HG03558 (cell line): ENCODE measurements around the gene CD3E.

Experiments
- ATAC-seq: cut with Tn5 transposase; IDR thresholded peaks from one replicate; pipeline ENCODE4 v1.9.1; 2021; ENCODE audit warnings: moderate number of reproducible peaks; ENCODE audit not compliant: unreplicated experiment; ENCODE audit errors: extremely low read depth

CD3E gene

DNA sequence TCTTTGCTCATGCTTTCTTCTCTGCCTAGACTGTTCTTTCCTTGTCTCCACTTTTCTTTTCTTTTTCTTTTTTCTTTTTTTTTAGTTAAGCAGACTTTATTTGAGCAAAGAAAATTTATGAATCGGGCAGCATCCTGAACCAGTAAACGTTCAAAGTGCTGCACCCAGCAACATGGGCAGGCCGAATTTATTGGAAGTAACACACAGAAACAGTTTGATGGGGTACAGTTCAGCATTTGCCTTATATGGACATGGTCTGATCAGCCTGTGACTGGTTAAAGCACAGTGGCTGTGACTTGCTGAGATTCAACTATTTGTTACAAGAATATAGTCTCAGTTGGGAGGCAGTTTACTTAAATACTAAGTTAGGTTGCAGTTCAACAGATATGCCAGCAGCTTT, 16.0 kb downstream of the CD3E start:
- no peak for ATAC-seq

DNA sequence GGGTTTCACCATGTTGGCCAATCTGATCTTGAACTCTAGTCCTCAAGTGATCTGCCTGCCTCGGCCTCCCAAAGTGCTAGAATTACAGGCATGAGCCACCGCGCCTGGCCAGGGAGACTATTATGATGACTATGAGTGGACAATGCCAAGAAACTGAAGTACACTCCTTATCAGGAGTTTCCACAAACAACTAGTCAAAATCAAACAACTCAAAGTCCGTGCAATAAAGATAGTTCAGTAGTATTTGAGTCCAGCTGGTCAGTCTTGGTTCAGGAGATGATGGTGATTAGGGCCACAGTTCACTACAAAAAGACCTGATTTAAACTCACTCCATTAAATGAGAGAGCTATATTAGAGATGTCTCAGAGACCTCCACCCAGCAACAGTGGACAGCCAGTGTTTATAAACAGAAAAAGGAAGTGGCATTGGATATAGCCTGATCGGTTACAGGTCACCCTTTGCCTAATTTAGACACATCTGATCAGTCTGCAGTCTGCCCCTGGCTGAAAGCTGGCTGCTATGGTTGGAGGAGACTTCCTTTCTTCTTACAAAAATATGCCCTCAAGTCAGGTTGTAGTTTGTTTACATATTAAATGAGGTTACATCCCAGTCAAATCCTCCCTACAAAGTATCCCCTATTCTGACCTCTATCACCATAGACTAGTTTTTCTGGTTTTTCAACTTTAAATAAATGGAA, 17.0 kb downstream of the CD3E start:
- no peak for ATAC-seq

DNA sequence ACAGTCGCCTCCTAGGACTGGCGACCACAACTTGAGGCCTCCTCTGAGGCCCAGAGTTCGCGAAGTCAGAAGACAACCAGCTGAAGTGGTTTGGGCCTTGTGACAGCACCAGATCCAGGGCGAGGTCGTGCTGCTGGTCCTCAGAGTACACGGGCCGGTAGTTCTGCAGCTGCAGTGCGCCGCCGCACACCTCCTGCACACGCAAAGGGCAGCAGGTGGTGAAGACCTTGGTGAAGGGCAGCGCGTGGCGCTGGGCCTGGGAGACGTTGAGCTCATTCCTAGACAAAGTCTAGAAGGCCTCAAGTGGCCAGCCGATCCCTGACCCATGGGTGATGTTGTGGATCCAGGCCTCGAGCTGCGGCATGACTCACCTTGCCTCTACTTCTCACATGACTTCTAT, 18.2 kb downstream of the CD3E start:
- ATAC-seq = no peak

DNA sequence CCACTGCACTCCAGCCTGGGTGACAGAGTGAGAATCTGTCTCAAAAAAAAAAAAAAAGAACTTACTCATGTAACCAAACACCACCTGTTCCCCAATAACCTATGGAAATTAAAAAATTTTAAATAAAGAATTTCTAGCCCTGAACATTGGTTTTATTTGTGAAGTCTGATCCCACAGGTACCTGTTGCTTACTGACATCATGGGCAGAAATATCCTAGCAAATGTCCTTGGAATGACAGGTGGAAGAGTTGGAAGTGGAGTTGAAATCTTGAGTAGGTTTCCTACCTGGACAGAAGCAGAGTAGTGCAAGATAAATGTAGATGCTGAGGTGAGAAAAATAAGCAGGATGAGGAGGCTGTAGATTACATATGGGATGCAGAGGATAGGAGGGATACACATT, 20.8 kb downstream of the CD3E start:
- ATAC-seq = no peak

DNA sequence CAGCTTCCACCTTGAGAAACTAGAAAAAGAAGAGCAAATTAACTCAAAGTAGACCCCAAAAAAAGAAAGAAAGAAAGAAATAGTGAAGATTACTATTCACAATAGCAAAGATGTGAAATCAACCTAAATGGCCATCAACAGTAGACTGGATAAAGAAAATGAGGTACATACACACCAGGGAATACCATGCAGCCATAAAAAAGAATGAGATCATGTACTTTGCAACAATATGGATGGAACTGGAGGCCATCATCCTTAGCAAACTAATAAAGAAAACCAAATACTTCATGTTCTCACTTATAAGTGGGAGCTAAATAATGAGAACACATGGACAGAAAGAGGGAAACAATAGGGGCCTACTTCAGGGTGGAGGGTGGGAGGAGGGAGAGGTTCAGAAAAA, 24.2 kb downstream of the CD3E start:
- no peak for ATAC-seq

DNA sequence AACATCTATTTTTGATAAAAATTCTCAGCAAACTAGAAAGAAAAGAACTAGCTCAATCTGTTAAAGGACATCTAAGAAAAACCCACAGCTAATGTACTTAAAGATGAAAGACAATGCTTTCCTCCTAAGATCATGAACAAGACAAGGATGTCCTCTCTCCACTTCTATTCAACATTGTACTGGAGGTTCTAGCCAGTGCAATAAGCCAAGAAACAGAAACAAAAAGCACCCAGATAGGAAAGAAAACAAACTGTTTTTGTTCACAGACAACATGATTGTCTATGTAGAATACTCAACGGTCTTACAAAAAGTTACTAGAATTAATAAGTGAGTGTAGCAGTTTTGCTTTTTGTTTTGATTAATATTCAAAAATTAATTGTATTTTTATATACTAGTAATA, 30.2 kb downstream of the CD3E start:
- no peak for ATAC-seq

DNA sequence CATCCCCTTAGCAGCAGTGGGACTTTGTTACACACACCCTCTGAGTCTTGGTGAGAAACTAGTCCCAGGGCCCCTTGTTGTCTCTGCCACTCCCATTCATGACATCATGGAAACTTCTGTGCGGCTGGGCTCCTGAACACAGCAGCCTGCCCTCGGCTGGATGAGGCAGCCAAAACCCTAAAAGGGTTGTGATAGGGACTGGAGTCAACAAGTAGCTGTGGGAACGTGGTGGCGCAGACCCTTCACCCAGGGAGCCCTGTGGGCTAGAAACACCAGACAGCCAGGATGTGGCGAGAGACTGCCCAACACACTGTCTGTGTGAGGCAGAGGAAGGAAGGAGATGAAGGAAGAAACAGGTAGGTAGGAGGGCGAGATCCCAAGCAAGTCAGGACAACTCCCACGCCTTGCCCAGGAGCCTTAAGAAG, 34.1 kb downstream of the CD3E start:
- no peak for ATAC-seq

DNA sequence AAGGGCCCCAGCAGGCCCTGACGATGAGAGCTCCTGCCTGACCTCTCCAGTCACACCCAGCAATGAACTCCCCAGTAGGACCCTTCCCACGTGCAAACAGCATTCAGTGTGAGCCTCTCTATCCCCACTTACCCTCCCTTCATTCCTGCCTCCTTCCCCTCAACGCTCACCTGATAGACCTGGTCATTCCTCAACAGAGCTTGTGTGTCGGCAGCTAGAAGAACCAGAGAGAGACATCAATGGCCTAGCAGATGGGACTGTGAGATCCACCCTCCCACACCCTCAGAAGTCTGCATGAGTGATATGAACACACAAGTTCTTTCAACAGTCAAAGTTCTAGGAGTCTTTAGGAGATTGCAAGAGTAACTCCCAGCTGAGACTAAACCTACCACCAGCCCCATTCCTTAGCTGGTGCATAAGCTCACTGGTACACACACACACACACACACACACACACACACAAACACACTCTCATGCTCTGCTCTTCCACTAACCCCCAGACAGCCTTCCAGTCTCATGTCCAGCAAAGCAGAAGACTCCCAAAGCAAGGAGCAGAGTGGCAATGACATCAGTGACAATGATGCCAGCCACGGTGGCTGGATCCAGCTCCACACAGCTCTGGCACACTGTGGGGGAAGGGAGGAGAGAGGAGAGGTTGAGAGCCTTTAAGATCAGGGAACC, 34.9 kb downstream of the CD3E start:
- ATAC-seq = no peak

DNA sequence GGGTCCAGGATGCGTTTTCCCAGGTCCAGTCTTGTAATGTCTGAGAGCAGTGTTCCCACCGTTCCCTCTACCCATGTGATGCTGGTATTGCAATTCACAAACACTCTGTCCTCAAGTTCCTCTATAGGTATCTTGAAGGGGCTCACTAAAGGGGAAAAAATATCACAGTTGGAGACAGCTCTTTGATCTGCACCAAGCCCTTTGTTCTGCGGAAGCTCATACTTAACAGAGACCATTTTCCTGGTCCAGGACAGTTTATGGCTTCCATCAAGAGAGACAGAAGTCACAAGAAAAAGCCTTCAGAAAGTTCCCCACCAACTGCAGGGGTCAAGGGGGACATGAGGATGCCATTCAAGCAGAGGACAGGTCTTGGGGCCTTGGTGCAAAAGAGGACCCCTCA, 35.9 kb downstream of the CD3E start:
- no peak for ATAC-seq

DNA sequence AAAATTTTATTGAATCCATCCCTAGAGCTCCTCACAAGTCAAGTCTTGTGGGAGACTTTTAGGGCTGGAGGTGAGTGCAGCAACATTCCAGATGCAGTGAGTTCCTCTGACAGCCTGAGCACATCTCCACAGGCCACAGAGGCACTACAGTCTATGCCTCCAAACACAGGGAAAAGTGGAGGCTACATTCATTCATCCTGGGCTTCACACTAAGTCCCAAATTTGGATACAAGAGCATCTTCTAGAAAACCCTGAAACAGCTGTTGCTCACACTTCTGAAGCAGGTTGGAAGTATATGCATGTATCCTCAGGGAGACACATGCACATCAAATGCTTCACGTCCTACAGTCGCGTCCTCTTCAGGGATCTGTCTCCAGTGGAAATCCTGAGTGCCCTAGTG, 36.7 kb downstream of the CD3E start:
- ATAC-seq = no peak

DNA sequence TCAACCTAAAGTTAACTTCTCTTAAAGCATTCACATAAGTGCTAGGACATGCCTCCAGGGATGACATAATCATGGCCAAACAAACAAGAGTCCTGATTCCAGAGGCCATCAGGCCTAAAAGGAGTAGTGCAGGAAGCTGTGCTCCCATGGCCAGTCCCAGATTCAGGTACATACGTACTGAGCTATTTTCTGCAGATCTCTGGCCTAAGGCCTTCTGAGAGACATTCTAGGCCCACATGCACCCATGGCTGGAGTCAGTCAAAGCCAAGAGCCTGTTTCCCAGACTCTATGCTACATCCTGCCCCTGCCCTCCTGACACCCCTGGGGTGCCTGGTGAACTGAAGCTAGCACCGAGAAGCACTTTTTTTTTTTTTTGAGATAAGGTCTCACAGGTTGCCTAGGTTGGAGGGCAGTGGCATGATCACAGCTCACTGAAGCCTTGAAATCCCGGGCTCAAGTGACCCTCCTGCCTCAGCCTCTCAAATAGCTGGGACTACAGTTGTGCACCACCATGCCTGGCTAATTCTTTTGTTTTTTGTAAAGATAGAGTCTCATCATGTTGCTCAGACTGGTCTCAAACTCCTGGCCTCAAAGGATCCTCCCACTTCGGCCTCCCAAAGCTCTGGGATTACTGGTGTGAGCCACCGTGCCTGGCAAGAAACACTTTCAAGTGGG, 37.4 kb downstream of the CD3E start:
- no peak for ATAC-seq

DNA sequence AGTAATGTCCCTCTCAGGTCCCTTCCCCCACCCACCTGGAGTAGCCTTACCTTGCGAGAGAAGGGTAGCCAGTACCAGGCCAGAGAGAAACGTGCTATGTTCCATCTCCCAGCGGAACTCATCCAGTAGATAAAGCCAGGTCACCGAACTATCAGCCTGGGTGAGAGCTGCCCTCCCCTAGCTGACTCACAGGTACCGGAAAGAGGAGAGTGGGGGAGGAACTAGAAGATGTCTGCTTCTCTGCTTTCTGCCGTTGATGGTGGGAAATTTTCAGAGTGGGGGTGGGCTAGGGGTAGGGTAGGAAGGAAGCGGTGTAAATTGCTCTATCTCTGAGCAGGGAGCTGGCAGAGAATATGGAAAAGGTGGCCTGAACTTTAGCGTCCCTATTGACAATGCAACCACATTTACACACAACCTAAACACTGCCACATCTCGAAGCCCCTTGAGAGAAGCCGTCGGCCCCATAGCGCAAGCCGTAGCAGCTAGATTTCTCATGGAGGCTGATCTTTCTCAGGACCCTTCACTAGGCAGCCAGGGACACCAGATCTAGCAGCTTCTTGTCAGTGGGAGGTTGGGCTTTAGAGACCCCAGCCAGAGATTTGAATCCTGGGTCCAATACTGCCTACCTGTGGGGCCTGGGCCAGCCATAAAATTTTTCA, 38.1 kb downstream of the CD3E start, which contains the start of gene CD3D:
Gene CD3D, minus strand, starts transcription at position 203 of the 659 bp plus-strand sequence. Its CDS starts 98 bp downstream, at position 105.
- ATAC-seq = no peak

DNA sequence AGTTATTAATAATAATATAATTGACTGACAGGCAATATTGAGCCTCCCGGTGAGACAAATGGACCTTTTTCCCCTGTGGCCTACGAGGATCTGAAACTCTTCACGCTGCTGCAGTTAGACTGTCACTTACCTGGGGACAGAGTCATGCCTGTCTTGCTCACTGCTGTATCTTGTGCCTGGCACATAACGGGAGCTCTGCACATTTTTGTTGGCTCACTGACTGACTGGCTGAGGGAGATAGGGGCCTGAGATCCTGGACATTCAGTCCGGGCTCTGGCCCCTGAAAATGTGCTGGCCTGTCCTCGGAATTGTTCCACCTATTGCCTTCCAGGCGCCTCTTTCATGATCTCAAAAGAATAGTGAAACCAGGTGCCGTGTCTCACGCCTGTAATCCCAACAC, 38.7 kb downstream of the CD3E start:
- no peak for ATAC-seq

DNA sequence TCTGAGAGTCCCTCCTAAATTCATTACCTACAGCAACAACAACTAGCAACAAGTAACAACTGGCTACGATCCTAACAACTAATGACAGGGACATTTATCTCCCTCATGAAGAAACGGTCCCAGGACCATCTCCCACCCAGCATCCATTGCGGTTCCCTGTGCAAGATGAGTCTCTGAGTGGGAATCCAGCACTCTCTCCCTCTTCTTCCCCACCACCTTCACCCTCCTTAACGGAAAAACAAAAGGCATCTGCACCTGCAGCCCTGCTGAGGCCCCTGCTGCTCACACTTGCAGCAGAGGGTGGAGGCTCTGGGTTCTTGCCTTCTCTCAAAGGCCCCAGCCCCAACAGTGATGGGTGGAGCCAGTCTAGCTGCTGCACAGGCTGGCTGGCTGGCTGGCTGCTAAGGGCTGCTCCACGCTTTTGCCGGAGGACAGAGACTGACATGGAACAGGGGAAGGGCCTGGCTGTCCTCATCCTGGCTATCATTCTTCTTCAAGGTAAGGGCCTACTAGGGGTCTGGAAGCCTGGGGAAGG, 39.5 kb downstream of the CD3E start, which contains the start of gene CD3G:
Gene CD3G, plus strand, starts transcription at position 364 of the 535 bp plus-strand sequence. Its CDS starts 80 bp downstream, at position 444.
- no peak for ATAC-seq

DNA sequence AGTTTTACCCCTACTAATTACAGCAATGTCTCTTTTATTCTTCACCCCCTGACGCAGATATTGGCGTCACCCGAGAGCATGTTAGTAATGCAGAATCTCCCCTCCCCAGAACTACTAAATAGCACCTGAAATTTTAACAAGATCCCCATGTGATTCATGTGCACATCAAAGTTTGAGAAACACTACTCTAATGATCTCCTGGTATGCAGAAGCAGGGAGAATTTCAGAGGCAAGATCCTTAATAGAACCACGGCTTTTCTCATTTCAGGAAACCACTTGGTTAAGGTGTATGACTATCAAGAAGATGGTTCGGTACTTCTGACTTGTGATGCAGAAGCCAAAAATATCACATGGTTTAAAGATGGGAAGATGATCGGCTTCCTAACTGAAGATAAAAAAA, 44.9 kb downstream of the CD3E start:
- no peak for ATAC-seq

DNA sequence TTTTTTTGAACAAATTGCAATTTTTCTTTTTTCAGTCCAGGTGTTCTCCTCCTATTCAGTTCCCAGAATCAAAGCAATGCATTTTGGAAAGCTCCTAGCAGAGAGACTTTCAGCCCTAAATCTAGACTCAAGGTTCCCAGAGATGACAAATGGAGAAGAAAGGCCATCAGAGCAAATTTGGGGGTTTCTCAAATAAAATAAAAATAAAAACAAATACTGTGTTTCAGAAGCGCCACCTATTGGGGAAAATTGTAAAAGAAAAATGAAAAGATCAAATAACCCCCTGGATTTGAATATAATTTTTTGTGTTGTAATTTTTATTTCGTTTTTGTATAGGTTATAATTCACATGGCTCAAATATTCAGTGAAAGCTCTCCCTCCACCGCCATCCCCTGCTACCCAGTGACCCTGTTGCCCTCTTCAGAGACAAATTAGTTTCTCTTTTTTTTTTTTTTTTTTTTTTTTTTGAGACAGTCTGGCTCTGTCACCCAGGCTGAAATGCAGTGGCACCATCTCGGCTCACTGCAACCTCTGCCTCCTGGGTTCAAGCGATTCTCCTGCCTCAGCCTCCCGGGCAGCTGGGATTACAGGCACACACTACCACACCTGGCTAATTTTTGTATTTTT, 48.7 kb downstream of the CD3E start:
- ATAC-seq = no peak

DNA sequence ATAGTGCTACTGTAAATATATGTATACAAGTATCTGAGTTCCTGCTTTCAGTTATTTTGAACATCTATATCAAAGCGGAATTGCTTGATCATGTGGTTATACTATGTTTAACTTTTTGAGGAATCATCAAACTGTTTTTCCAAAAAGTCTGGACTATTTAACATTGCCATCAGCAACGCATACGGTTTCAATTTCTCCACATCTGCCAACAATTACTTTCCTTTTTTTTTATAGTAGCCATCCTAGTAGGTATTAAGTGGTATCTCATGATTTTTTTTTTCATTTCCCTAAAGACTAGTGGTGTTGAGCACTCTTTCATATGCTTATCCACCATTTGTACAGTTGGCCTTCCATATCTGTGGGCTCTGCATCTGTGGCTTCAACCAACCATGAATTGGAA, 53.5 kb downstream of the CD3E start:
- ATAC-seq = no peak

DNA sequence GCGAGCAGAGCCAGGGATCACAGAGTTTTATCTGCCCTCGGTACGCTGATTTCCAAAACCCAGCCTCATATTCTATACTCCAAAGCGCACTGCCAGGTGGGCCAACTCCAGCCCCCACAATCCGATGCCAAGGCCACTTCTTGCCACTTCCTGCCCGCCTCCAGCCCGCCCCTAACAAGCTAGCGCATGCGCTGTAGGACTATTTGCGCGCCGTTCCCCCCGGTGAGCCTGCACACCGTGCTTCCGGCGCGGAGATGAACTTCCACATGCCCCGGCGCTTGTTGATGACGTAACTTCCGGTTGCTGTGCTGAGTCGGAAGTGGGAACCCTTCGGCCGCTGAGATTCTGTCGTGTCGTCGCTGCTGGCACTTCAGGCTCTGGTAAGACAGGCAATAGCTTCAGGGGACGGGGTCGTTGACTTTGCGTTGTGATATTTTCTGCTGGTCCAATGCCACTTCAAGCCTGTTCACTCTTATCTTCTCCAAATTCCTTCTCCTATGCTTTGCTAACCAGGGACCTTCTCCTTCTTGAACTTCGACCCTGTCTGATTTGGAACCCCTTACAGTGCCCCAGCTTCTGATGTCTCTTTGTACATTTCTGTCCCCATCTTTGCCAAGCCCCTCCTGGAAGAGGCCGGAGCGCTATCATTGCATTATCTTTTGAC, 54.9 kb downstream of the CD3E start, which contains the start of gene UBE4A:
Gene UBE4A, plus strand, starts transcription at position 306 of the 664 bp plus-strand sequence. CDS start 5,481 bp downstream, outside the sequence.
- no peak for ATAC-seq

DNA sequence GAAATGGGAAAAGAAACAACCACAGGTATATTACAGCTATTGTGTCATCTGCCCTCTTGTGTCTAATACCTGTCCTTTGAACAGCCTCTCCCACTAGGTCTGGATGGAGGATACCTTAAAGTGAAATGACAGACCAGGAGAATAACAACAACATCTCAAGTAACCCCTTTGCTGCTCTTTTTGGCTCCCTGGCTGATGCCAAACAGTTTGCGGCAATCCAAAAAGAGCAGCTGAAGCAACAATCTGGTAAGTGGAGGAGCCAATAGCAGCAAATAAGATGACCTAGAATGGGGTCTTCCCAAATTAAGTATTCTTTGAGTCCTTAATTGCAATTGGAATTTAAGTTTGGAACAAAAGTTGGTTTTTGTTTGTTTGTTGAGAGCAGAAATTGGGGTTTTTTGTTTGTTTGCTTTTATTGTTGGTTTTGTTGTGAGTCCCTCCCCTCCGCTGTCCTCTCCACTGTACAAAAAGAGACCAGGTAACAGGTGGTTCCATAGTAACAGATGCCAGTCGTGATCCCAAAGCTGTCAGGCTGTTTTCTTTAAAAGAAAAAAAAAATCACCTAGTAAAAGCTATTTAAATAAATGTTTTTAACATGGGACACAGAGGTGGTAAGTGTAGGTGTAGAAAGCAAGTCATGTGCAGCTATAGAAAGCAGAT, 60.6 kb downstream of the CD3E start:
- no peak for ATAC-seq
